NCI-H526 treated with DMSO at 0.1 percent for 48 hours (cell line): ENCODE results near the gene TET2.
A peak's percentile ranks its signal among the peaks of the same experiment; 100 is the strongest.

Experiments used
- DNase-seq: peaks from one replicate; lab custom pipeline; 2025; lab: John Stamatoyannopoulos, UW

Gene TET2

GRCh38 chr4:105140684-105141490 is 5.8 kb upstream of the TET2 start:
- DNase-seq, result peak; percentile 17

- DNase-seq, result no peak
Measured at GRCh38 chr4:105145156-105145902, 1.3 kb upstream of the TET2 start.

- no peak for DNase-seq
Measured at GRCh38 chr4:105145903-105146275, 787 bp upstream of the TET2 start.

- DNase-seq, result peak; percentile 42
Measured at GRCh38 chr4:105147016-105147552, 408 bp downstream of the TET2 start.

- no peak for DNase-seq
Measured at GRCh38 chr4:105147553-105148161, 981 bp downstream of the TET2 start.

GRCh38 chr4:105148356-105148755 is 1.7 kb downstream of the TET2 start:
- DNase-seq, result no peak

GRCh38 chr4:105148776-105149175 is 2.1 kb downstream of the TET2 start:
- no peak for DNase-seq

- no peak for DNase-seq
Measured at GRCh38 chr4:105149771-105150170, 3.1 kb downstream of the TET2 start.

- no peak for DNase-seq
Measured at GRCh38 chr4:105150503-105150902, 3.8 kb downstream of the TET2 start.

GRCh38 chr4:105153749-105154148 is 7.1 kb downstream of the TET2 start:
- no peak for DNase-seq

GRCh38 chr4:105154576-105154975 is 7.9 kb downstream of the TET2 start:
- no peak for DNase-seq

GRCh38 chr4:105155426-105155825 is 8.8 kb downstream of the TET2 start:
- no peak for DNase-seq

- DNase-seq, result no peak
Measured at GRCh38 chr4:105158837-105159236, 12.2 kb downstream of the TET2 start.

GRCh38 chr4:105162123-105162796 is 15.6 kb downstream of the TET2 start:
- DNase-seq, result no peak

GRCh38 chr4:105164548-105164947 is 17.9 kb downstream of the TET2 start:
- no peak for DNase-seq

- DNase-seq, result no peak
Measured at GRCh38 chr4:105166066-105166465, 19.4 kb downstream of the TET2 start.

GRCh38 chr4:105170711-105171110 is 24.0 kb downstream of the TET2 start:
- no peak for DNase-seq

- no peak for DNase-seq
Measured at GRCh38 chr4:105171912-105172311, 25.2 kb downstream of the TET2 start.

- no peak for DNase-seq
Measured at GRCh38 chr4:105174098-105174497, 27.4 kb downstream of the TET2 start.

- DNase-seq, result no peak
Measured at GRCh38 chr4:105179539-105180401, 33.1 kb downstream of the TET2 start.

- no peak for DNase-seq
Measured at GRCh38 chr4:105181259-105181658, 34.6 kb downstream of the TET2 start.
